GM19239 (cell line): Measurements from ENCODE around the gene CCNDBP1.
"Not testable (repeated sequence)": the region's sequence is repeated elsewhere in the genome, so short reads cannot be mapped to it uniquely, and the experiment has no call there.

Experiments
- DNase-seq: peaks from one replicate; pipeline ENCODE4 v3.0.0; 2011; ENCODE audit warnings: low spot score; ENCODE audit not compliant: insufficient read length
- FAIRE-seq: peaks from 2 replicates; lab custom pipeline; 2011; peaks lifted over from hg19 to GRCh38; lab: Jason Lieb, UNC

The CCNDBP1 gene

GRCh38 chr15:43185157-43186002 is at the start of gene CCNDBP1:
CCNDBP1 (plus strand) TSS chr15:43185403; CDS start chr15:43185499, 96 bp downstream.
- peak; percentile 96 for DNase-seq

GRCh38 chr15:43143203-43143941 is 41.8 kb upstream of the CCNDBP1 start:
- DNase-seq: no peak

More at GRCh38 chr15:43185157-43186002, at the start of gene CCNDBP1:
- FAIRE-seq: peak; percentile 97

GRCh38 chr15:43144512-43144911 is 40.7 kb upstream of the CCNDBP1 start:
- peak; percentile 10 for DNase-seq
- peak; percentile 84 for FAIRE-seq

More at GRCh38 chr15:43143203-43143941, 41.8 kb upstream of the CCNDBP1 start:
- peak; percentile 26 for FAIRE-seq

- DNase-seq (no peak), FAIRE-seq (no peak)
Observed at GRCh38 chr15:43146184-43146583, 39.0 kb upstream of the CCNDBP1 start.

GRCh38 chr15:43150191-43150929 is 34.8 kb upstream of the CCNDBP1 start:
- no peak for DNase-seq
- FAIRE-seq: no peak

GRCh38 chr15:43151688-43152087 is 33.5 kb upstream of the CCNDBP1 start:
- no peak for DNase-seq
- FAIRE-seq: no peak

GRCh38 chr15:43153269-43153668 is 31.9 kb upstream of the CCNDBP1 start:
- DNase-seq (no peak), FAIRE-seq (peak; percentile 14)

GRCh38 chr15:43165801-43166325 is 19.3 kb upstream of the CCNDBP1 start:
- FAIRE-seq (peak; percentile 11), DNase-seq (no peak)

- DNase-seq, FAIRE-seq: not testable (repeated sequence)
Observed at GRCh38 chr15:43167261-43167660, 17.9 kb upstream of the CCNDBP1 start.

GRCh38 chr15:43168192-43169107 is 16.8 kb upstream of the CCNDBP1 start:
- no peak for FAIRE-seq
- DNase-seq: no peak

- no peak for FAIRE-seq
- DNase-seq: no peak
Observed at GRCh38 chr15:43169888-43170287, 15.3 kb upstream of the CCNDBP1 start.

- DNase-seq, FAIRE-seq: not testable (repeated sequence)
Observed at GRCh38 chr15:43175656-43176309, 9.4 kb upstream of the CCNDBP1 start.

GRCh38 chr15:43177147-43177546 is 8.1 kb upstream of the CCNDBP1 start:
- not testable (repeated sequence) for FAIRE-seq, DNase-seq

- FAIRE-seq (no peak), DNase-seq (no peak)
Observed at GRCh38 chr15:43183270-43183669, 1.9 kb upstream of the CCNDBP1 start.

- FAIRE-seq: no peak
Observed at GRCh38 chr15:43184407-43185124, 637 bp upstream of the CCNDBP1 start.

GRCh38 chr15:43186003-43186353 is 775 bp downstream of the CCNDBP1 start:
- FAIRE-seq: no peak

More at GRCh38 chr15:43184407-43185124, 637 bp upstream of the CCNDBP1 start:
- no peak for DNase-seq

GRCh38 chr15:43187544-43188155 is 2.4 kb downstream of the CCNDBP1 start:
- no peak for DNase-seq
- FAIRE-seq: no peak

More at GRCh38 chr15:43186003-43186353, 775 bp downstream of the CCNDBP1 start:
- peak; percentile 38 for DNase-seq
